Kidney glomerular epithelial cell (primary cell): ENCODE measurements around the gene PRXL2B.

Experiments used
- DNase-seq: peaks from one replicate; lab custom pipeline; 2025; lab: John Stamatoyannopoulos, UW

Gene PRXL2B

GRCh38 chr1:2635361-2636010 is 48.9 kb downstream of the PRXL2B start:
- DNase-seq: no peak

- no peak for DNase-seq
These were observed 50.2 kb downstream of the PRXL2B start for GRCh38 chr1:2636733-2637132.

GRCh38 chr1:2637442-2638145 is 51.0 kb downstream of the PRXL2B start:
- no peak for DNase-seq

GRCh38 chr1:2638466-2639115 is 52.0 kb downstream of the PRXL2B start:
- no peak for DNase-seq

GRCh38 chr1:2639203-2639602 is 52.6 kb downstream of the PRXL2B start:
- no peak for DNase-seq

GRCh38 chr1:2639607-2640521 is 53.3 kb downstream of the PRXL2B start:
- no peak for DNase-seq

GRCh38 chr1:2640626-2641025 is 54.0 kb downstream of the PRXL2B start:
- no peak for DNase-seq
